OCI-LY3 (cell line): ENCODE measurements around the gene RIN3.

Source experiments
- CTCF ChIP-seq: fragments of 200-600, 300-600 bp; sonication (generic); IDR thresholded peaks from 2 replicates; pipeline ENCODE4 v1.5.1; 2014; ENCODE audit warnings: antibody characterized with exemption, low read length, low read depth
- EZH2phosphoT487 ChIP-seq: fragments of 200-600 bp; shearing (Covaris generic); IDR thresholded peaks from 2 replicates; pipeline ENCODE4 v1.6.1; 2018; ENCODE audit warnings: antibody characterized with exemption, mixed run types, low read depth

DNA sequence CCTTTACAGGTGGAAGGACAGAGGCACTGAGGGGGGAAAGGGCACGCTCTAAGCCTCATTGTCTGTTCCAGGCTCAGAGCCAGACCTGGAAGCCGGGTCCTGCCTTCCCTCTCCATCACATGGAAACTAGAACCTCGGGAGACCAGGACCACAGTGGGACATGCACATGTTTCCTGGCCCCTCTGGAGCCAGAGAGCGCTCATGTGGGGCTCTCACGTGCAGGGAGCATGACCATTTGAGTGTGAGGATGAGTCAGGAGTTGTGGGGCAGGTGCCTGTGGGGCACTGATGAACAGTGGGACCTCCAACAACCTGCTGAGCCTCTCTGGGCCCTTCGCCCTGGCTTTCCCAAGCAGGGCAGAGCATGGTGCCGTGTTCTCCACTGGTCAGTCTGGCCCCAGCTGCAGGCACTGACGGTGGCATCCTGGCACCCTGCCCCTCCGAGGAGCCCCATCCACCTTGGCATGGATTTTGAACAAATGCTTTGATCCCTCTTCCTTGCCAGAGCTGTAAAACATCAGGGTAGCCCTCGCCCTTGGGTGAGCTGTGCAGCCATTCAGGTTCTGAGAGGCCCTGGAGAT is 100.2 kb downstream of the RIN3 start:
- TF ChIP-seq CTCF = no peak
- no peak for TF ChIP-seq EZH2phosphoT487
